H1 (cell line): ENCODE data around the gene VWF. TPM values are rescaled to one million over a fixed set of nuclear protein-coding genes. Genes with fewer than 3 reads are reported as not detected.
A peak's percentile ranks its signal among the peaks of the same experiment; 100 is the strongest.

Source experiments
- CTCF ChIP-seq, 3 experiments: IDR thresholded peaks; 1 replicate in 2 of 3; 2 replicates in 1 of 3; pipeline versions ENCODE4 v1.5.1 to v1.6.1; 2011; ENCODE audit warnings: low read length in 3 of 3, mild to moderate bottlenecking in 3 of 3, inconsistent platforms in 2 of 3, low read depth in 1 of 3, moderate library complexity in 1 of 3; ENCODE audit not compliant: insufficient read depth in 1 of 3; ENCODE audit errors: control extremely low read depth in 1 of 3
- polyA plus RNA-seq, 7 experiments: library from polyadenylated mRNA; depleted of rRNA in 3 of 7; stranded (reverse) in 5 of 7; unstranded in 2 of 7; fragments of >200 nt in 5 of 7; fragments of 200-250 nt in 2 of 7; gene quantifications; 1 replicate in 5 of 7; 2 replicates in 1 of 7; 4 replicates in 1 of 7; pipeline versions ENCODE4 v1.2.1 to v1.2.3, GENCODE V29; 2011 to 2013; ENCODE audit warnings: missing spikeins in 2 of 7, mixed read lengths in 2 of 7
- total RNA-seq: library from RNA; stranded (reverse); fragmentation: NEBNext Ultra II Directional; extraction: Animal tissue kit (Norgen Biotek cat#: 25700); gene quantifications from 2 replicates; pipeline ENCODE4 v1.2.1, GENCODE V29; 2021

Gene VWF
- total and polyA plus RNA-seq, 2 of the 8 experiments (the other 6 are each of a cell fraction or from before 2014, with no cell fraction given): 0.39 to 0.60 TPM

GRCh38 chr12:5912437-5913334, 211.8 kb downstream of the VWF start (continued):
- peak; percentile 95 to 97 (median 97) for TF ChIP-seq CTCF (IDR thresholded peaks at IDR 0.05; ENCODE audit: control extremely low read depth in 1 of 3, insufficient read depth in 1 of 3, low read depth in 1 of 3, low read length in 3 of 3)
